ENCODE results near the gene LDLRAD4. TPM values are rescaled to one million over a fixed set of nuclear protein-coding genes. Genes with fewer than 3 reads are reported as not detected.
"Not testable (repeated sequence)": the region's sequence is repeated elsewhere in the genome, so short reads cannot be mapped to it uniquely, and the experiment has no call there.

LDLRAD4 gene
- total RNA-seq, 1 donor from 2014 or later, result 28.2 TPM

DNA sequence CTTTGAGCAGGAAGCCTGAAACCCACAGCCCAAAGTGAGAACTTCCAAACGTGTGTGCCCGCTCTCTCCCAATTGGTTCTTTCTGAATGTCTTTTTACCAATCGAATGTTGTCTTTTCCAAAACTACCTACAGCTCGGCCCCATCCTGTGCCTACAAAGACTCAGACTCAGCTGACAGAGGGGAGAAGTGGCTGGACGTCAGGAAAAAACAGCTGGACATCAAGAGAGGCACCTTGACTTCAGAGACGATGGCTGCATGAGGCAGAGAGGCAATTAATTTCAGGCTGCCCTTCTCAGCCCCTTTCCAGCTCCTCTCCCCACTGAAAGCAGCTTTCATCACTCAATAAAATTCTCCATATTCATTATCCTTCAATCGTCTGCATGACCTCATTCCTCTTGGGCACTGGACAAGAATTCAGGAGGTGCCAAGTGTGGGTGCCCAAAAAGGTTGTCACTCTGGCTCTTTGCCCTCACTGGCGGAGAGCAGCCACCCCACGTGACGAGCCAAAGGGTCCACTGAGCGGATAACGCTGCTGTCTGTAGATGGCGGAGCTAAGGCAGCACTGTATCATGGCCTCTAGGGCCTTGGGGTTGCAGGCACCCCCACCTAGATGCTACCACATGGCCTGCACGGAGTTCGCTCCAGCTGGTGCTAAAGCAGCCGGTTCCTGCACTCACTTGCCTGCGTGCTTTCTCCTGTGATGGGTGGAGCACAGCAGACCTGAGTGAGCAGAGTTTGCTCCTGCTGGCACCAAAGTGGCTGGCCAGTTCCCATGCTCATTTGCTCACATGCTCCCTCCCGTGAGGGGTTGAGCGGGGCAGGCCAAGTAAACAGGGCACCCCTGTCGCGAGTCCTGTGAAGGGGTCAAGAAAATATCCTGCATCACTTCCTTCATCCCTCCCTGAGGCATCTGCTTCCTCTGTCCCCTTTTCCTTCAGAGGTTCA, 469.9 kb downstream of the LDLRAD4 start:
- no peak for DNase-seq

- DNase-seq, result not testable (repeated sequence)
Measured at GRCh38 chr18:13690060-13690459, 471.5 kb downstream of the LDLRAD4 start.

DNA sequence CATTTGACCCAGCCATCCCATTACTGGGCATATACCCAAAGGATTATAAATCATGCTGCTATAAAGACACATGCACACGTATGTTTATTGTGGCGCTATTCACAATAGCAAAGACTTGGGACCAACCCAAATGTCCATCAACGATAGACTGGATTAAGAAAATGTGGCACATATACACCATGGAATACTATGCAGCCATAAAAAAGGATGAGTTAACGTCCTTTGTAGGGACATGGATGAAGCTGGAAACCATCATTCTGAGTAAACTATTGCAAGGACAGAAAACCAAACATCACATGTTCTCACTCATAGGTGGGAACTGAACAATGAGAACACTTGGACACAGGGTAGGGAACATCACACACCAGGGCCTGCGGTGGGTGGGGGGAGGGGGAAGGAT, 476.8 kb downstream of the LDLRAD4 start:
- DNase-seq, result not testable (repeated sequence)

DNA sequence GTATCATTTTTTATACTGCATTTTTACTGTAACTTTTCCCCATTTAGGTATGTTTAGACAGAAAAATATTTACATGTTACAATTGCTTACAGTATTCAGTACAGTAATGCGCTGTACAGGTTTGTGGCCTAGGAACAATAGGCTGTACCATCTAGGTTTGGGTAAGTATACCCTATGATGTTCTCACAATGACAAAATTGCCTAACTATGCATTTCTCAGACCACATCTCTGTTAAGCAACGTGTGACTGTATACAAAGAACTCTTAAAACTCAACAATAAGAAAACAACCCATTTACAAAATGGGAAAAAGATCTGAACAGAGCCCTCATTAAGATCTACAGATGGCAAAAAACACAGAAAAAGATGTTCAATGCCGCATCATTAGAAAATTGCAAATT, 478.4 kb downstream of the LDLRAD4 start:
- no peak for DNase-seq

GRCh38 chr18:13700153-13700552, 481.6 kb downstream of the LDLRAD4 start:
- DNase-seq, result no peak

Small RNA genes within 50 kb of the gene (small RNA-seq; reads per million reads assigned to genes)
- gene MIR4526 (ENCODE audit: low replicate concordance), result not detected
- gene MIR5190 (ENCODE audit: low replicate concordance), result not detected

Other genes with a start within 250 kb of the LDLRAD4 start
- 34.4 TPM for gene CEP192, start 227.4 kb upstream of the LDLRAD4 start, total RNA-seq

Data from skin of body (tissue), 3 donors.